ENCODE measurements around the gene PRSS23.
A peak's percentile ranks its signal among the peaks of the same experiment; 100 is the strongest.
"Not testable (repeated sequence)": the region's sequence is repeated elsewhere in the genome, so short reads cannot be mapped to it uniquely, and the experiment has no call there.

Gene PRSS23

DNA sequence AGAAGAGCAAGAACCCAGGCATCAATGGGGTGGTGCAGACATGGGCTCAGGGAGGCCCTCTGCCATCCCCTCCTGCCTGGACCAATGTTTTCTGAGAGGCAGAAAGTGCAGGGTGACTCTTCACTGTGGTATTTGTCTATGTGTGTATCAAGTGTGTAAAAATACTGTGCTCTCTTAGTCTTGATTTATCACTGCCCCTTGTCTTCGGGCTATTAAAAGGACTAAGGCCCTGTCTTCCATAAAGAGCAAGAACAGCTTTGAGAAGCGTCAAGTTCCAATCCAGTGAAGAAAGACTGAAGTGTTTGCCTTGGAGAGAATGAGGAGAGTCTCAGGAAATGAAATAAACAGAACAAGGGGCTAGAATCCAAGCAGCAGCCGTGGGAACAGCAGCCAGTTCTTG lies 14.4 kb downstream of the PRSS23 start:
- DNase-seq (ENCODE audit: low spot score): no peak

DNA sequence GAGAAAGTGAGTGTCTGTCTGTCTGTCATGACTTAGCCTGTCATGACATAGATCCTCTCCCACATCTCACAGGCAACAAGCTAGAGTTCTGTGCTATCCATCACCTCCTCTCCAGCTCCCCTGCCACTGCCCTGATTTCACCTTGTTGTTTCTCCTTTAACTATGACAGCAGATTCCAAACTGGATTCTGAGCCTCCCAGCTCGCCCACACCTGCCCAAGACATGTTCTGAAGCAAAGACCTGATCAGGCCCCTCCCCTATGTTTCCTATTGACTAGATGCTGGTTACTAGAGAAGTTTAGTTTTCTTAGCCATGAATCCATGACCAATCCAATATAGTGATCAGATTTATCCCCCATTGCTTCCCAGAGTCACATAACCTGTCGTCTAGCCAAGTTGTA lies 15.4 kb downstream of the PRSS23 start:
- DNase-seq (ENCODE audit: low spot score): no peak

- DNase-seq (ENCODE audit: low spot score): no peak
Measured at GRCh38 chr11:86816251-86816726, 15.9 kb downstream of the PRSS23 start.

DNA sequence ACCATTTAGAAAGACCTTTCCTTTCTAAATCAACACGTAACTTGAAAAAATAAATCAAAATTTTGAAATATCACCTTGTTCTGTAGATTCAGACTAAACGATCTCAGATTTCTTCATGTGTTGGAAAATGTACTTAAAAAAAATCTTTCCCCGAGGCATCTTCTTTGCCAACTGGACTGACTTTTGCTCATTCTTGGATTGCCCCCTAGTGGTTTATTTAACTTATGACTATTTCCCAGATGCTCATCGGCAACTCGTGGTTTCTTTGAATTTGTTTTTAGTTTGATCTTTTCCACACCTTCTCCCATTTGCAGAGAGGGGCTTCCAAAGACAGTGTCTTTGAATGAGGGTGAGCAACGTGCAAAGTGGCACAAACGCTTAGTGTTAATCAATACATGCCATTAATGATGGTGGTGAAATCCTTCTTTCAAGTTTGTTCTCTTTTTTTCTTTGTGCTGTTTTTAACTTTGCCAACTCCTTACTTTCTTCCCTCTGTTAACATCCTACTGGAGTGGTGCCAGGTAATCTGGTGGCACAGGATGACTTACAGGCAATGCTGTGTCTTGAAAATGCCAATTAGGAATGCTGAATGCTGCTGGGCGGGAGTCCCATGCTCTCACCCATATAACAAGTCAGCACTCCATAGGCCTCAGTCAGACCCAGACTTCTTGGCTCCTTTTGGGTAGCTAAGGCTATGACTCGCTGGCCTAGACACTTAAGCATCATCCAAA lies 18.3 kb downstream of the PRSS23 start:
- DNase-seq (ENCODE audit: low spot score): peak; percentile 43

GRCh38 chr11:86824139-86824538 lies 23.8 kb downstream of the PRSS23 start:
- DNase-seq (ENCODE audit: low spot score): not testable (repeated sequence)

GRCh38 chr11:86834376-86834775 lies 34.0 kb downstream of the PRSS23 start:
- DNase-seq (ENCODE audit: low spot score): not testable (repeated sequence)

DNA sequence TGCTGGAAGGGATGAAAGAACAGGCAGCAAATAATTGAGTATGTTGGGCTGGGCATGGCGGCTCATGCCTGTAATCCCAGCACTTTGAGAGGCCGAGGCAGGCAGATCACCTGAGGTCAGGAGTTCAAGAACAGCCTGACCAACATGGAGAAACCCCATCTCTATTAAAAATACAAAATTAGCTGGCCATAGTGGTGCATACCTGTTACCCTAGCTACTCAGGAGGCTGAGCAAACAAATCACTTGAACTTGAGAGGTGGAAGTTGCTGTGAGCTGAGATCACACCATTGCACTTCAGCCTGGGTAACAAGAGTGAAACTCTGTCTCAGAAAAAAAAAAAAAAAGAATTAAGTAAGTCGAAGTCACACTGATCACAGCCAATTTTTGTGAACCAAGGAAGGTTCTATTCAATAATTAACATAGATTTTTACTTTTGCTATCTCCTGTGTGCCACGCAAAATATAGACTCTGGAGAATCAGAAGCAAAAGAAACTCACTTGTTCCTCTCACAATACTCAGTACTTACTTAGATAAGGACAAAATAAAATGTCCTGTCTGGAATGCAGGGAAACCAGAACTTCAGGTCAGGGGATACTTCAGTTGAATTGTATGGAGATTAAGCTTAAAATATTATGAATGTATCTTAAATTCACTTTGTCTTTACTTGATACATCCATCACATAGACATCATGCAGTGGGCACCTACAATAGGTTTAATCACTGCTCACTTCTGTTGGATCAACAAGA lies 44.6 kb downstream of the PRSS23 start:
- not testable (repeated sequence) for DNase-seq (ENCODE audit: low spot score)

- no peak for DNase-seq (ENCODE audit: low spot score)
Measured at GRCh38 chr11:86848132-86848531, 47.8 kb downstream of the PRSS23 start.

GRCh38 chr11:86849679-86850078 lies 49.3 kb downstream of the PRSS23 start:
- no peak for DNase-seq (ENCODE audit: low spot score)

Data from hematopoietic multipotent progenitor cell treated with erythropoietin and hydrocortisone succinate and interleukin-3 and kit ligand, for 17 days (in vitro differentiated cells).